ENCODE measurements around the gene ACTN3.

- TF ChIP-seq CTCF (conservative IDR thresholded peaks at IDR 0.05) = no peak
- TF ChIP-seq ZFX (IDR thresholded peaks at IDR 0.05) = no peak
These were observed 4.8 kb upstream of the ACTN3 start for GRCh38 chr11:66541892-66542291.
